Immature natural killer cell (primary cell): ENCODE data around the gene H6PD. TPM values are rescaled to one million over a fixed set of nuclear protein-coding genes. Genes with fewer than 3 reads are reported as not detected.
A peak's percentile ranks its signal among the peaks of the same experiment; 100 is the strongest.

Experiments used
- DNase-seq, 3 donors: peaks; one replicate each; pipeline ENCODE4 v3.0.0; 2022; ENCODE audit warnings: mixed read lengths in 1 of 3
- H3K27ac Mint-ChIP-seq, 6 donors: one replicate each; pipeline ENCODE4 v1.8.0; 2020; ENCODE audit warnings: mixed read lengths in 6 of 6, mild to moderate bottlenecking in 5 of 6, inconsistent platforms in 4 of 6, moderate library complexity in 3 of 6
- H3K27me3 Mint-ChIP-seq, 3 donors: one replicate each; pipeline ENCODE4 v1.8.0; 2020 to 2021; ENCODE audit warnings: low read depth in 3 of 3, mild to moderate bottlenecking in 3 of 3, mixed read lengths in 3 of 3, moderate library complexity in 3 of 3, inconsistent platforms in 1 of 3
- H3K36me3 Mint-ChIP-seq, 3 donors: one replicate each; pipeline ENCODE4 v1.8.0; 2020; ENCODE audit warnings: mixed read lengths in 3 of 3, inconsistent platforms in 2 of 3, mild to moderate bottlenecking in 2 of 3
- H3K4me1 Mint-ChIP-seq, 2 donors: one replicate each; pipeline ENCODE4 v1.8.0; 2020; ENCODE audit warnings: inconsistent platforms in 2 of 2, mild to moderate bottlenecking in 2 of 2, mixed read lengths in 2 of 2, moderate library complexity in 1 of 2
- H3K4me3 Mint-ChIP-seq, 5 donors: one replicate each; pipeline ENCODE4 v1.8.0; 2020; ENCODE audit warnings: mild to moderate bottlenecking in 5 of 5, mixed read lengths in 5 of 5, inconsistent platforms in 3 of 5, moderate library complexity in 3 of 5
- H3K9me3 Mint-ChIP-seq, 6 donors: one replicate each; pipeline ENCODE4 v1.8.0; 2020; ENCODE audit warnings: mild to moderate bottlenecking in 6 of 6, mixed read lengths in 6 of 6, inconsistent platforms in 4 of 6, moderate library complexity in 3 of 6
- polyA plus RNA-seq, 3 donors: library from polyadenylated mRNA; unstranded; fragments of 300-500 nt; fragmentation: Illumina TruSeq; gene quantifications; one replicate each; pipeline ENCODE4 v1.2.3, GENCODE V29; 2021

H6PD gene
- polyA plus RNA-seq, 3 donors from 2014 or later: 6.2 to 15.4 (median 9.0) TPM

DNA sequence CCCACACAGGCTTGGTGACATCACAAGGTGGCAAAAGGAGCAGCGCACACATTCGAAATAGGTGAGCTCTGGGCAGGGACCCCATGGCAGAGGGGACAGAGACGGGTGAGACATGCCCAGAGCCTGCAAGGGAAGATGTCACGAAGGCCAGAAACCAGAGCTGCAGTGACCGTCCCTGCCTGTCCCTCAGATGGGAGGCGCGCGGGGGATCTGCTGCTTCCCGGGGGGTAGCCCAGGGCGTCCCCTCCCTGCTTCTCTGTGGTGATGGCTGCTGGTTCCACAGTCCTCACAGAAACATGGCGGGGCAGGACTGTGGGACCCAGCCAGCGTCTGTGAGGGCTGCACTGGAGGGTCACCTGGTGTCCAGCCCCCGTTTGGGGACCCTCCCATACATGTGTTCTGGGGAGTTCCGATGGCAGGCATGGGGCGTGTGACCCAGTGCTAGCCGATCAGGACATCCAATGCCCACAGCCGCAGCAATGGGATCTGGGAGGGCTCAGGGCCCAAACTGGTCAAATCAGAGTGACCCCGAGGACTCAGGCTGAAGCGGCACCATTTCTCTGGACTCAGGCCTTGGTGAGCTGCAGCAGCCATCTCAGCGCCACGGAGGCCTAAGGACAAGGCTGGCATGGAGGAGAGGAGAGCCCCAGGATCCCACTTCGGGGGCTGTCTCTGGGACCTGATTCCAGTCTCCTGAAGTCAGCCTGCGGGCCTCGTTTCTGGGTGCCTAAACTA, 37.5 kb downstream of the H6PD start:
- Mint-ChIP-seq H3K27ac (no peak overlapping the region), H3K27me3 (peaks cover 0 to 2% (median 0%) of the 10 kb centered on the region in 3 donors), H3K36me3 (peaks cover 0 to 3% (median 0%) of the 10 kb centered on the region in 3 donors), H3K4me1 (peaks cover 17 to 23% of the 10 kb centered on the region in 2 donors), H3K4me3 (no peak overlapping the region), H3K9me3 (no peaks in the 10 kb centered on the region)
- no peak for DNase-seq

DNA sequence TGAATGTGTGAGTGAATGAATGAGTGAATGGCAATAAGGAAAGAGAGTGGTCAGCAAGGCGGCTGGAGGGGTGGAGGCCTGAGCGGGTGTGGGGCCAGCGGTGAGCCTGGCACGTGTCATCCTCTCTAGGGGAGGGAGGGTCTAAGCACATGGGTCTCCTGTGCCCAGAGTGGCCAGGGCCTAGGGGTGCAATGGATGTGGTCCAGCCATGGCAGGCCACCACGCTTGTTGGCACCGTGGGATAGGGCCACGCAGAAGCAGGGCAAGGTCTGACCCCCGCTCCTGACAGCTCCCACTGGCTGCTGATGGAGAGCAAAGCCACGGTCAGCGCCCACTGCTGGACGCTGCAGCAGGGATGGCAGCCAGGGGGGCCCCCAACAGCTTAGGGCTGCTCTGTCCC, 38.6 kb downstream of the H6PD start:
- peaks cover 0 to 2% (median 0%) of the 10 kb centered on the region in 3 donors for H3K27me3 Mint-ChIP-seq
- no peaks in the 10 kb centered on the region for H3K9me3 Mint-ChIP-seq
- H3K4me3 Mint-ChIP-seq: no peak overlapping the region
- H3K27ac Mint-ChIP-seq: no peak overlapping the region
- peaks cover 0 to 3% (median 0%) of the 10 kb centered on the region in 3 donors for H3K36me3 Mint-ChIP-seq
- H3K4me1 Mint-ChIP-seq: peaks cover 14 to 16% of the 10 kb centered on the region in 2 donors
- DNase-seq: no peak

DNA sequence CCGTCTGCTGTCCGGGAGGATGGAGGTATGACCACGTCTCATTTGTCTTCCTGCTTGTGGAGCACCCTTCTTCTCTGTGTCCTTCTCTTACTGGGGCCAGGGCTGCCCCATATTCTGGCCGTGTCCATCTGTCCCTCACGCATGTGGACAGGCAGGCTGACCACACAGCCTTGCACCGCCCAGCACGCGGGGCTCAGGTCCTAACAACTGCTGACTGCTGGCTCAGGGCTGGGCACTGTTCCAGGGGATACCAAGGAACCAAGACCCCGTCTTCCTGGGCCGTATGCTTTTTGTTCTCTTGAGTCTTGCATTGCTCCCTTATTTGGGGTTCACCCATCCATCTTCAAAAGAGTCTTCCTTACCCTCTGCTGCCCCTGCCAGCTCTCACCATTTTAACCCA, 40.6 kb downstream of the H6PD start:
- peak overlapping the region in 2 of 5 donors; percentile 51 to 76 for H3K4me3 Mint-ChIP-seq
- peak overlapping the region in 4 of 6 donors; percentile 1 to 68 (median 18) for H3K27ac Mint-ChIP-seq
- DNase-seq: no peak
- H3K9me3 Mint-ChIP-seq: no peaks in the 10 kb centered on the region
- H3K27me3 Mint-ChIP-seq: peaks cover 1 to 2% (median 2%) of the 10 kb centered on the region in 3 donors
- peaks cover 17 to 30% of the 10 kb centered on the region in 2 donors for H3K4me1 Mint-ChIP-seq
- no peaks in the 10 kb centered on the region for H3K36me3 Mint-ChIP-seq

GRCh38 chr1:9275567-9276034, 41.0 kb downstream of the H6PD start:
- DNase-seq: peak; percentile 23 to 67 (median 57)
- no peaks in the 10 kb centered on the region for H3K9me3 Mint-ChIP-seq
- H3K4me1 Mint-ChIP-seq: peaks cover 20 to 35% of the 10 kb centered on the region in 2 donors
- H3K27ac Mint-ChIP-seq: peak overlapping the region in 5 of 6 donors; percentile 1 to 77 (median 35)
- H3K27me3 Mint-ChIP-seq: peaks cover 2 to 4% (median 2%) of the 10 kb centered on the region in 3 donors
- H3K36me3 Mint-ChIP-seq: no peaks in the 10 kb centered on the region
- peak overlapping the region in 4 of 5 donors; percentile 2 to 76 (median 32) for H3K4me3 Mint-ChIP-seq

DNA sequence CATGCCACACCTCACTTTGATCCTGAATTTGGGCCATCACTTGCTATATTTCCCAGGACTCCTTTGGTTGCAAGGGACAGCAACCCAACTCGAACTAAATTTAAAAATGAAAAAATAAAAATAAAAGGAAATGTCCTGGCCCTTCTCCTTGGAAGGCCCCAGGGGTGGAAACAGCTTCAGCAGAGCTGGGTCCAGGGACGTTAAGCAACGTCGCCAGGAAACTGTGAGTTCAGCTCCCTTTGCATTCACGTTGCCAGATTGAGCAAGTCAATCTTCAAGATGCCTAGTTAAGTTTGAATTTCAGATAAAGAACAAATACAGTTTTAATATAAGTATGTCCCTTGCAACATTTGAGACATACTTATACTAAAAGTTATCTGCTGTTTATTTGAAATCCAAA, 43.5 kb downstream of the H6PD start:
- H3K4me1 Mint-ChIP-seq: peaks cover 43 to 60% of the 10 kb centered on the region in 2 donors
- no peak for DNase-seq
- no peak overlapping the region for H3K4me3 Mint-ChIP-seq
- no peaks in the 10 kb centered on the region for H3K9me3 Mint-ChIP-seq
- peaks cover 2 to 4% (median 2%) of the 10 kb centered on the region in 3 donors for H3K27me3 Mint-ChIP-seq
- H3K36me3 Mint-ChIP-seq: no peaks in the 10 kb centered on the region
- H3K27ac Mint-ChIP-seq: no peak overlapping the region

DNA sequence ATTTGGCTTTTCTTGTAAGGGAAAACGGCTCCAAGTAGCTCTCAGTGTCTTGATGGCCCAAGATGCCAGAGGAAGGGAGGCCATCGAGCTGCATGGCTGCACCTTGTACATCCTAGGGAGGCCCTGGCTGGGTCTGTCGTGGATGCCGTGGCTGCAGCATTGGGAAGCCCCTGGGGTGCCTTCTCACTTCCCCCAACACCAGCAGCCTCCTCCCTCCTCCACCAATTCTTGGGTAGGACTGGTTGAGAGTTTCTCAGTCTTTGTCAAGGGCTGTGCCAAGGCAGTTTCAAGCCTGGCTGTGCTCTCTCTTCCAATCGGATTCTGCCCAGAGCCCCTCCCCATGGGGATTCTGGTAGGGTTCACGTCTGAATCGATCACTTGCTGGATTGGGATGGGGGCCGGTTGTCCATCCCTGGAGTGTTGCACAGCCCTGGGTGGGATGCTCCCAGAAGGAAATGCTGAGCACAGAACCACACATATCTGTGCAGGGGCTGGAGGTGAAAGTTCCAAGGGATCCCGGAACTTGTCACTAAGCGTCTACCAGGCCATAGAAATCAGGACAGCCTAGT, 44.1 kb downstream of the H6PD start:
- H3K27me3 Mint-ChIP-seq: peaks cover 2 to 4% (median 2%) of the 10 kb centered on the region in 3 donors
- DNase-seq: no peak
- no peak overlapping the region for H3K27ac Mint-ChIP-seq
- H3K4me1 Mint-ChIP-seq: peaks cover 48 to 65% of the 10 kb centered on the region in 2 donors
- no peaks in the 10 kb centered on the region for H3K36me3 Mint-ChIP-seq
- no peaks in the 10 kb centered on the region for H3K9me3 Mint-ChIP-seq
- H3K4me3 Mint-ChIP-seq: no peak overlapping the region

GRCh38 chr1:9279172-9279840, 44.7 kb downstream of the H6PD start:
- no peaks in the 10 kb centered on the region for H3K36me3 Mint-ChIP-seq
- no peak overlapping the region for H3K27ac Mint-ChIP-seq
- H3K4me3 Mint-ChIP-seq: peak overlapping the region in 1 of 5 donors; percentile 42
- no peak for DNase-seq
- peaks cover 2 to 4% (median 2%) of the 10 kb centered on the region in 3 donors for H3K27me3 Mint-ChIP-seq
- peaks cover 55 to 72% of the 10 kb centered on the region in 2 donors for H3K4me1 Mint-ChIP-seq
- H3K9me3 Mint-ChIP-seq: no peaks in the 10 kb centered on the region

- H3K4me1 Mint-ChIP-seq: peaks cover 59 to 77% of the 10 kb centered on the region in 2 donors
- H3K27me3 Mint-ChIP-seq: peaks cover 2 to 4% (median 3%) of the 10 kb centered on the region in 3 donors
- no peak for DNase-seq
- H3K27ac Mint-ChIP-seq: peak overlapping the region in 1 of 6 donors; percentile 6
- peak overlapping the region; percentile 45 to 67 (median 56) for H3K4me3 Mint-ChIP-seq
- H3K36me3 Mint-ChIP-seq: no peaks in the 10 kb centered on the region
- H3K9me3 Mint-ChIP-seq: peaks cover 0 to 5% (median 0%) of the 10 kb centered on the region in 6 donors
Observed at GRCh38 chr1:9280015-9280860, 45.7 kb downstream of the H6PD start.

- peak overlapping the region in 1 of 6 donors; percentile 71 for H3K27ac Mint-ChIP-seq
- H3K27me3 Mint-ChIP-seq: peaks cover 2 to 4% (median 3%) of the 10 kb centered on the region in 3 donors
- H3K9me3 Mint-ChIP-seq: peaks cover 0 to 5% (median 0%) of the 10 kb centered on the region in 6 donors
- peaks cover 55 to 77% of the 10 kb centered on the region in 2 donors for H3K4me1 Mint-ChIP-seq
- H3K4me3 Mint-ChIP-seq: peak overlapping the region in 4 of 5 donors; percentile 36 to 67 (median 46)
- DNase-seq: no peak
- H3K36me3 Mint-ChIP-seq: peaks cover 0 to under 1% (median 0%) of the 10 kb centered on the region in 3 donors
Observed at GRCh38 chr1:9281071-9281827, 46.7 kb downstream of the H6PD start.

- Mint-ChIP-seq H3K27ac (peak overlapping the region in 3 of 6 donors; percentile 26 to 35 (median 32)), H3K4me1 (peaks cover 59 to 83% of the 10 kb centered on the region in 2 donors), H3K36me3 (peaks cover 0 to 6% (median 0%) of the 10 kb centered on the region in 3 donors), H3K4me3 (peak overlapping the region; percentile 44 to 73 (median 64)), H3K9me3 (peaks cover 0 to 5% (median 0%) of the 10 kb centered on the region in 6 donors), H3K27me3 (peaks cover 4 to 5% (median 4%) of the 10 kb centered on the region in 3 donors)
- no peak for DNase-seq
Observed at GRCh38 chr1:9281908-9282695, 47.5 kb downstream of the H6PD start.

- DNase-seq: no peak
- peaks cover 0 to 5% (median 2%) of the 10 kb centered on the region in 6 donors for H3K9me3 Mint-ChIP-seq
- peaks cover 4 to 5% (median 4%) of the 10 kb centered on the region in 3 donors for H3K27me3 Mint-ChIP-seq
- H3K4me1 Mint-ChIP-seq: peaks cover 59 to 85% of the 10 kb centered on the region in 2 donors
- H3K4me3 Mint-ChIP-seq: peak overlapping the region; percentile 26 to 73 (median 64)
- H3K27ac Mint-ChIP-seq: peak overlapping the region in 5 of 6 donors; percentile 14 to 86 (median 36)
- H3K36me3 Mint-ChIP-seq: peaks cover 0 to 6% (median 0%) of the 10 kb centered on the region in 3 donors
Observed at GRCh38 chr1:9282696-9282955, 48.1 kb downstream of the H6PD start.

DNA sequence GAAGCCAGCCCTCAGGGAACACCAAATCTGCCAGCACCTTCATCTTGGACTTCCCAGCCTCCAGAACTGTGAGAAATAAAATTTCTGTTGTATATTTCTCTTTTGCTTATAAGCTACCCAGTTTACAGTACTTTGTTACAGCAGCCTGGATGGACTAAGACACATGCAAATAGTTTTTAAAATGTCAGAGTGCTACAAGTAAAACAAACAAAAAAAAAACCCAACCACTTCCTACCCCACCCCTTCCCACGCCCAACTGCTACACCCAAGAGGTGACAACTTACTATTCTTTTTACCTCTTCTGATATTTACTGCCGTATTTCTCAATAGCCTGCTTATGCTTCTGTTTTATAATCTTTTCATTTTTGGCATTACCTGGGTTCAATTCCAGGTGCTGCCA, 49.5 kb downstream of the H6PD start:
- Mint-ChIP-seq H3K36me3 (peaks cover 4 to 15% (median 4%) of the 10 kb centered on the region in 3 donors), H3K4me1 (peaks cover 59 to 82% of the 10 kb centered on the region in 2 donors), H3K27me3 (peaks cover 3 to 5% (median 4%) of the 10 kb centered on the region in 3 donors), H3K9me3 (peaks cover 8 to 17% (median 13%) of the 10 kb centered on the region in 6 donors), H3K27ac (peak overlapping the region in 4 of 6 donors; percentile 1 to 88 (median 76)), H3K4me3 (peak overlapping the region; percentile 53 to 88 (median 64))
- peak in 2 of 3 donors; percentile 40 to 48 for DNase-seq
